Ectodermal cell (in vitro differentiated cells): ENCODE results near the gene PTPRG.

Experiments
- H3K27ac ChIP-seq: 2 replicates; pipeline ENCODE4 v1.7.0; 2013; ENCODE audit warnings: mild to moderate bottlenecking, low read depth, low read length; ENCODE audit not compliant: insufficient read depth, poor library complexity, severe bottlenecking
- H3K27me3 ChIP-seq: 2 replicates; pipeline ENCODE4 v1.7.0; 2013; ENCODE audit warnings: mild to moderate bottlenecking, low read length; ENCODE audit not compliant: insufficient read depth, control insufficient read depth, poor library complexity, severe bottlenecking
- H3K36me3 ChIP-seq: one replicate; pipeline ENCODE4 v1.7.0; 2013; ENCODE audit warnings: low read length; ENCODE audit not compliant: control insufficient read depth, insufficient read depth
- H3K4me1 ChIP-seq: one replicate; pipeline ENCODE4 v1.7.0; 2013; ENCODE audit warnings: low read length; ENCODE audit not compliant: control insufficient read depth, insufficient read depth
- H3K4me3 ChIP-seq: 2 replicates; pipeline ENCODE4 v1.7.0; 2013; ENCODE audit warnings: low read depth, low read length, control low read depth; ENCODE audit not compliant: insufficient read depth
- H3K9me3 ChIP-seq: 2 replicates; pipeline ENCODE4 v1.7.0; 2013; ENCODE audit warnings: mild to moderate bottlenecking, low read length, moderate library complexity; ENCODE audit not compliant: control insufficient read depth
- WGBS, 2 experiments: methylation state at CpG; one replicate each; pipeline ENCODE4 v1.1.7; 2013; ENCODE audit warnings: missing lambda C conversion rate in 2 of 2; 5-methylcytosine and 5-hydroxymethylcytosine counted together

PTPRG gene

DNA sequence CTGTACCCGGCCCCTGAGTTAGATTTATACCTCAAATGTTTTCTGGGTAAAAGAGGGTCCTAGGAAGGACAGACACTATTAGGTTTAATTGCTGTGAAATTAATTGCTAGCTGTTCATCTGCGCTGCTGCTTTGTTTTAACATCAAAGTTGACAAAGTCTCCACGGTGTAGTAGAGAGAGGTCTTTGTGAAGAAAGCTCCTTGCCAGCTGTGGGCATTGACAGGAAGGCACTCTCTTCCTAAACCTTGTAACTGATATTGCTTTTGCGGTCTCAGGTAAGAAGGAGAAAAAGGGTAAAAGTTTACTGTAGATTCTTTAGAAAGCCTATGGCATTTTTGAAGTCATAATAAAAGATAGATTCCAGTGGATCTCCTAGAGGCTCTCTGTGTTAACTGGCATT, 68.1 kb downstream of the PTPRG start:
- no peak overlapping the region for H3K4me3 ChIP-seq
- 92 to 96% methylated on average over 4 of the region's 4 CpGs for WGBS, 2 experiments
- H3K36me3 ChIP-seq, result no peaks in the 10 kb centered on the region

GRCh38 chr3:61631108-61631769, 69.9 kb downstream of the PTPRG start:
- WGBS, 2 experiments, result 87 to 100% methylated on average over 1 to 2 of the region's 2 CpGs
- Histone ChIP-seq H3K27me3 (no peaks in the 10 kb centered on the region), H3K9me3 (no peaks in the 10 kb centered on the region), H3K27ac (no peak overlapping the region), H3K4me3 (no peak overlapping the region), H3K4me1 (no peaks in the 10 kb centered on the region), H3K36me3 (no peaks in the 10 kb centered on the region)

More for the DNA sequence above, 68.1 kb downstream of the PTPRG start:
- Histone ChIP-seq H3K4me1 (no peaks in the 10 kb centered on the region), H3K27me3 (no peaks in the 10 kb centered on the region), H3K27ac (no peak overlapping the region), H3K9me3 (no peaks in the 10 kb centered on the region)

DNA sequence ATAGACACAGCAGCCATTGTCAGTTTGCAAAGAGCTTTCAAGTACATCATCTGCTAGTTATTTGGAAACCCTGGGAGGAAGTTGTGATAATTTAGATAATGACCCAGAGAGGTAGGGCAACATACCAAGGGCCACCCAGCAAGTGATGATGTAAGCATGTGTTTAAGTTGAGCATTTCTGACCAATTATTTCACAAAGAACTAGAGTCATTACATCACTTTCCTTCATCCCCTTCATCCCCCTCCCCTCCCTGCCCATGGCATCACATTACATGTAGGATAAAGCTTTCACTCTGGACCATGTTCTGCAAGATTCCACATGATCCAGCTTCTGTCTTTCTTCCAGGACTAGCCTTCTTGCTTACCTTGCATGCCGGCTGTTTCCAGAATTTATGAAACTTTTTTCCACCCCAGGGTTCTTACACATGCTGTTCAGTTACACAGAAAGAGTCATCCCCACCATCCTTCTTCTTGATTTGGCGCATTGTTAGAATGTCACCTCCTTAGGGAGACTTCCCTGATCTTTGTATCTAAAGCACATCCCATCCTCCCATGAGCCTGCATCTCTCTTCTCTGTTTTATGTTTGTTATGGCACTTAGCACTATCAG, 71.3 kb downstream of the PTPRG start:
- WGBS, 2 experiments, result 95 to 98% methylated on average over 2 of the region's 2 CpGs
- H3K27me3 ChIP-seq, result no peaks in the 10 kb centered on the region
- H3K36me3 ChIP-seq, result no peaks in the 10 kb centered on the region
- no peaks in the 10 kb centered on the region for H3K9me3 ChIP-seq
- no peak overlapping the region for H3K27ac ChIP-seq
- no peak overlapping the region for H3K4me3 ChIP-seq
- no peaks in the 10 kb centered on the region for H3K4me1 ChIP-seq

GRCh38 chr3:61634678-61635077, 73.3 kb downstream of the PTPRG start:
- Histone ChIP-seq H3K36me3 (no peaks in the 10 kb centered on the region), H3K9me3 (no peaks in the 10 kb centered on the region), H3K4me3 (no peak overlapping the region), H3K27ac (no peak overlapping the region), H3K27me3 (no peaks in the 10 kb centered on the region), H3K4me1 (no peaks in the 10 kb centered on the region)
- 92 to 93% methylated on average over 3 of the region's 3 CpGs for WGBS, 2 experiments

- Histone ChIP-seq H3K27me3 (no peaks in the 10 kb centered on the region), H3K9me3 (no peaks in the 10 kb centered on the region), H3K36me3 (no peaks in the 10 kb centered on the region), H3K4me3 (no peak overlapping the region), H3K27ac (no peak overlapping the region), H3K4me1 (no peaks in the 10 kb centered on the region)
- 93 to 95% methylated on average over 15 to 16 of the region's 16 CpGs for WGBS, 2 experiments
Measured at GRCh38 chr3:61637088-61638051, 76.0 kb downstream of the PTPRG start.

- Histone ChIP-seq H3K27me3 (no peaks in the 10 kb centered on the region), H3K36me3 (no peaks in the 10 kb centered on the region), H3K4me1 (no peaks in the 10 kb centered on the region), H3K27ac (no peak overlapping the region), H3K9me3 (no peaks in the 10 kb centered on the region), H3K4me3 (no peak overlapping the region)
- no CpG with 5 or more reads among the region's 1 CpG for WGBS, 2 experiments
Measured at GRCh38 chr3:61638741-61639140, 77.4 kb downstream of the PTPRG start.

- 88 to 91% methylated on average over 2 of the region's 2 CpGs for WGBS, 2 experiments
- no peaks in the 10 kb centered on the region for H3K4me1 ChIP-seq
- H3K27me3 ChIP-seq, result no peaks in the 10 kb centered on the region
- H3K36me3 ChIP-seq, result no peaks in the 10 kb centered on the region
- H3K27ac ChIP-seq, result no peak overlapping the region
- no peak overlapping the region for H3K4me3 ChIP-seq
- no peaks in the 10 kb centered on the region for H3K9me3 ChIP-seq
Measured at GRCh38 chr3:61639991-61640390, 78.6 kb downstream of the PTPRG start.

- Histone ChIP-seq H3K9me3 (no peaks in the 10 kb centered on the region), H3K27me3 (no peaks in the 10 kb centered on the region), H3K4me1 (no peaks in the 10 kb centered on the region), H3K4me3 (no peak overlapping the region), H3K36me3 (no peaks in the 10 kb centered on the region), H3K27ac (no peak overlapping the region)
- 94 to 97% methylated on average over 2 of the region's 2 CpGs for WGBS, 2 experiments
Measured at GRCh38 chr3:61645148-61645547, 83.8 kb downstream of the PTPRG start.

- H3K9me3 ChIP-seq, result no peaks in the 10 kb centered on the region
- H3K27me3 ChIP-seq, result no peaks in the 10 kb centered on the region
- H3K36me3 ChIP-seq, result no peaks in the 10 kb centered on the region
- H3K27ac ChIP-seq, result no peak overlapping the region
- H3K4me1 ChIP-seq, result no peaks in the 10 kb centered on the region
- 90 to 92% methylated on average over 1 of the region's 1 CpG for WGBS, 2 experiments
- no peak overlapping the region for H3K4me3 ChIP-seq
Measured at GRCh38 chr3:61646360-61646759, 85.0 kb downstream of the PTPRG start.
